ENCODE data around the gene CNIH1. TPM values are rescaled to one million over a fixed set of nuclear protein-coding genes. Genes with fewer than 3 reads are reported as not detected.
"Not testable (repeated sequence)": the region's sequence is repeated elsewhere in the genome, so short reads cannot be mapped to it uniquely, and the experiment has no call there.

Gene CNIH1
- total RNA-seq, 4 donors from 2014 or later, result 40.8 to 184 (median 152) TPM

GRCh38 chr14:54395284-54395683, 45.9 kb downstream of the CNIH1 start:
- Histone ChIP-seq H3K4me3 (no peak overlapping the region), H3K27me3 (no peaks in the 10 kb centered on the region), H3K9me3 (no peaks in the 10 kb centered on the region), H3K4me1 (peaks cover 0 to 20% (median 5%) of the 10 kb centered on the region in 4 donors), H3K27ac (no peak overlapping the region), H3K36me3 (no peaks in the 10 kb centered on the region)
- no peak for TF ChIP-seq CTCF (IDR thresholded peaks at IDR 0.05)
- TF ChIP-seq POLR2A (IDR thresholded peaks at IDR 0.05), result no peak
- no peak for TF ChIP-seq EP300 (IDR thresholded peaks at IDR 0.05; ENCODE audit: low read depth)
- no peak for TF ChIP-seq POLR2AphosphoS5 (IDR thresholded peaks at IDR 0.05)
- DNase-seq, result no peak
- intact Hi-C loops (cut with DNase I; ENCODE audit: low total_unique reads), result no loop called here
- in situ Hi-C loops (cut with MboI; ENCODE audit: low pct_ligation_motif_present in 1 of 4, low pct_unique_long_range_greater_than_20kb in 1 of 4, low sequenced_read_pairs in 3 of 4), result no loop called here
- WGBS, 2 donors (ENCODE audit: low coverage in 1 of 2), result 58 to 87% methylated on average over 3 to 4 of the region's 4 CpGs

GRCh38 chr14:54394596-54394995, 46.6 kb downstream of the CNIH1 start:
- WGBS, 2 donors (ENCODE audit: low coverage in 1 of 2), result 94% methylated on average over 27 of the region's 27 CpGs; no CpG with 5 or more reads in 1 of the 2 donors
- no peak for DNase-seq
- in situ Hi-C loops (cut with MboI; ENCODE audit: low pct_ligation_motif_present in 1 of 4, low pct_unique_long_range_greater_than_20kb in 1 of 4, low sequenced_read_pairs in 3 of 4), result no loop called here
- no peaks in the 10 kb centered on the region for H3K36me3 ChIP-seq
- no peaks in the 10 kb centered on the region for H3K9me3 ChIP-seq
- H3K4me1 ChIP-seq, result peaks cover 0 to 20% (median 5%) of the 10 kb centered on the region in 4 donors
- H3K27me3 ChIP-seq, result no peaks in the 10 kb centered on the region
- intact Hi-C loops (cut with DNase I; ENCODE audit: low total_unique reads), result no loop called here
- no peak overlapping the region for H3K4me3 ChIP-seq
- TF ChIP-seq CTCF (IDR thresholded peaks at IDR 0.05), result no peak
- TF ChIP-seq POLR2AphosphoS5 (IDR thresholded peaks at IDR 0.05), result no peak
- TF ChIP-seq POLR2A (IDR thresholded peaks at IDR 0.05), result no peak
- TF ChIP-seq EP300 (IDR thresholded peaks at IDR 0.05; ENCODE audit: low read depth), result no peak
- no peak overlapping the region for H3K27ac ChIP-seq

GRCh38 chr14:54392986-54393884, 47.9 kb downstream of the CNIH1 start:
- peaks cover 0 to 15% (median 5%) of the 10 kb centered on the region in 4 donors for H3K4me1 ChIP-seq
- DNase-seq; in situ Hi-C loops (cut with MboI; ENCODE audit: low pct_ligation_motif_present in 1 of 4, low pct_unique_long_range_greater_than_20kb in 1 of 4, low sequenced_read_pairs in 3 of 4); H3K4me3 ChIP-seq; H3K36me3 ChIP-seq; H3K27ac ChIP-seq; H3K27me3 ChIP-seq; intact Hi-C loops (cut with DNase I; ENCODE audit: low total_unique reads); H3K9me3 ChIP-seq: not testable (repeated sequence)
- WGBS, 2 donors (ENCODE audit: low coverage in 1 of 2), result 99% methylated on average over 27 of the region's 68 CpGs; no CpG with 5 or more reads in 1 of the 2 donors

GRCh38 chr14:54392131-54392859, 48.9 kb downstream of the CNIH1 start:
- intact Hi-C loops (cut with DNase I; ENCODE audit: low total_unique reads), result no loop called here
- in situ Hi-C loops (cut with MboI; ENCODE audit: low pct_ligation_motif_present in 1 of 4, low pct_unique_long_range_greater_than_20kb in 1 of 4, low sequenced_read_pairs in 3 of 4), result no loop called here

More at GRCh38 chr14:54392131-54392859, 48.9 kb downstream of the CNIH1 start:
- WGBS, 2 donors (ENCODE audit: low coverage in 1 of 2), result 60 to 86% methylated on average over 1 to 14 of the region's 14 CpGs
- Histone ChIP-seq H3K4me3 (no peak overlapping the region), H3K9me3 (no peaks in the 10 kb centered on the region), H3K27ac (no peak overlapping the region), H3K27me3 (no peaks in the 10 kb centered on the region), H3K4me1 (peaks cover 0 to 6% (median 1%) of the 10 kb centered on the region in 4 donors), H3K36me3 (no peaks in the 10 kb centered on the region)
- no peak for DNase-seq
- TF ChIP-seq CTCF (IDR thresholded peaks at IDR 0.05) (no peak), POLR2AphosphoS5 (IDR thresholded peaks at IDR 0.05) (no peak), POLR2A (IDR thresholded peaks at IDR 0.05) (no peak), EP300 (IDR thresholded peaks at IDR 0.05; ENCODE audit: low read depth) (no peak)

Data from transverse colon (tissue), 4 donors.